SK-N-MC (cell line): ENCODE data around the gene BPIFB2.

Source experiments
- EZH2 ChIP-seq: fragments of 200-600 bp; sonication (generic); IDR thresholded peaks from one replicate; pipeline ENCODE4 v1.6.1; 2017; ENCODE audit warnings: antibody characterized with exemption
- POLR2AphosphoS5 ChIP-seq: IDR thresholded peaks from 2 replicates; pipeline ENCODE4 v1.6.1; 2012; ENCODE audit warnings: mild to moderate bottlenecking, low read depth, low read length, borderline replicate concordance

DNA sequence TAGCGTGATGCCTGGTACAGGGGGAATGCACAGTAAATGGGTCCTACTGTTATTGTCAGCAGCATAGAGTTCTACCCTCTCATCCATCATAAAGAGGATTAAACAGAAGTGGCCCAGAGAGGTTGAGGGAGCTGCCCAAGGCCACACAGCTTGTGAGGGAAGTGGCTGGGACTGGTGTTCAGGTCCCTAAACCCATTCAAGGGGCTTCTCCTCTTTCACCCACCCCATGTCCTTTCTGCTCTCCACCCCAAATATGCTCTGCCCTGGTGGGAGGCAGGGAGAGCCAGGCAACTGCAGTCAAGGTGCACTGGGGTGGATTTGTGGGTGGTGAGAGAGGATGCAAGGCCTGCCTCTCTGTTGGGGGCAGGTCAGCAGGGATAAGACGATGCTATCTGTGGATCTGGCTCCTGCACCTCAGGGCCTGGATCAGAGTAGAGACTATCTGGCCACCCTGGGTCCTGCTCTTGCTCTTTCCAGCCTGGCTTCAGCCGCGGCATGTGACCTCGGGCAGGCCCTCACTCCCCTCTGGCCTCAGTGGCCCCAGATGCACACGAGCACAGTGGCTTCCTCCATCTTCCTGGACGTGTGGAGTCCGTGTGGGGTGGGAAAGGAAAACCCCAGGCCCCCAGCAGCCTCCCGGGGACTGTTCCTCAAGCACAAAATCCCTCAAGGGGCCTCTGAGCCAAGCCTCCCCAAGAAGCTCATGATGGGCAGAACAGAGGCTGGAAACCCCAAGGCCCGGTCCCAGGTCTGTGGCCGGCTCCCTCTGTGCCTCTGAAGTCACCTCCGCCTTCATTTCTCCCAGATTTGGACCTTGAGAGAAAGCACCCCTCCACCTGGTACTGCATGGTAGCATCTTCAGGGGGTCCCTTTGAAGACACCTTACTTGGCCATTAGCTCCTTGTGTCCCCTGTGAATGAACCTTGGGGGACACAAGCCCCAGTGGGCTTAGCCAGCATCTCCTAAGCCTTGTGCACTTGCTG, 20.6 kb downstream of the BPIFB2 start:
- no peak for TF ChIP-seq EZH2
- no peak for TF ChIP-seq POLR2AphosphoS5
